Skin epidermis (tissue), 12 donors: ENCODE data around the gene SYNGR2.
"Not testable (repeated sequence)": the region's sequence is repeated elsewhere in the genome, so short reads cannot be mapped to it uniquely, and the experiment has no call there.

ENCODE experiments used
- H3K27ac ChIP-seq, 21 experiments: fragments of 200-600 bp; sonication (generic) in 11 of 21; one replicate each; pipeline ENCODE4 v1.5.0; 2020; ENCODE audit warnings: mild to moderate bottlenecking in 3 of 21, inconsistent platforms in 2 of 21, moderate library complexity in 2 of 21
- H3K4me3 ChIP-seq, 7 experiments: fragments of 200-600 bp; sonication (generic) in 2 of 7; one replicate each; pipeline ENCODE4 v1.5.0; 2020; ENCODE audit warnings: inconsistent platforms in 2 of 7, mild to moderate bottlenecking in 2 of 7, moderate library complexity in 1 of 7

SYNGR2 gene

GRCh38 chr17:78128551-78129350 lies 39.6 kb upstream of the SYNGR2 start, which contains the start of gene TMC6:
Gene TMC6, minus strand, starts transcription at chr17:78128755. Its CDS starts 1,923 bp downstream, at chr17:78126832.
- Histone ChIP-seq H3K27ac (peak within 1 kb of the TSS; percentile 48 to 98 (median 90)), H3K4me3 (peak within 1 kb of the TSS; percentile 54 to 83 (median 72))

GRCh38 chr17:78129351-78130089 lies 38.9 kb upstream of the SYNGR2 start:
- H3K4me3 ChIP-seq: peak overlapping the region in 3 of 7 experiments; percentile 54 to 69 (median 54)
- H3K27ac ChIP-seq: peak overlapping the region in 19 of 21 experiments; percentile 10 to 98 (median 91)

GRCh38 chr17:78130090-78130436 lies 38.3 kb upstream of the SYNGR2 start:
- peak overlapping the region in 3 of 7 experiments; percentile 44 to 54 (median 54) for H3K4me3 ChIP-seq
- peak overlapping the region in 19 of 21 experiments; percentile 22 to 98 (median 88) for H3K27ac ChIP-seq

GRCh38 chr17:78130437-78131101 lies 37.8 kb upstream of the SYNGR2 start, which contains the start of gene TMC8:
Gene TMC8, plus strand, starts transcription at chr17:78130771. Its CDS starts 818 bp downstream, at chr17:78131589.
- H3K27ac ChIP-seq: peak within 1 kb of the TSS in 20 of 21 experiments; percentile 14 to 98 (median 90)
- H3K4me3 ChIP-seq: peak within 1 kb of the TSS; percentile 38 to 54 (median 44)

GRCh38 chr17:78131172-78132083 lies 37.0 kb upstream of the SYNGR2 start:
- Histone ChIP-seq H3K4me3 (peak overlapping the region; percentile 38 to 54 (median 44)), H3K27ac (peak overlapping the region; percentile 14 to 98 (median 79))

- Histone ChIP-seq H3K4me3 (peak overlapping the region; percentile 38 to 54 (median 44)), H3K27ac (peak overlapping the region; percentile 14 to 98 (median 79))
Measured at GRCh38 chr17:78132084-78132676, 36.2 kb upstream of the SYNGR2 start.

GRCh38 chr17:78132767-78133178 lies 35.6 kb upstream of the SYNGR2 start:
- peak overlapping the region in 15 of 21 experiments; percentile 55 to 98 (median 85) for H3K27ac ChIP-seq
- H3K4me3 ChIP-seq: peak overlapping the region in 6 of 7 experiments; percentile 38 to 54 (median 45)

GRCh38 chr17:78133179-78133951 lies 35.0 kb upstream of the SYNGR2 start:
- Histone ChIP-seq H3K4me3 (peak overlapping the region in 2 of 7 experiments; percentile 0 to 38), H3K27ac (peak overlapping the region in 11 of 21 experiments; percentile 49 to 98 (median 85))

GRCh38 chr17:78133971-78134898 lies 34.1 kb upstream of the SYNGR2 start:
- Histone ChIP-seq H3K4me3 (peak overlapping the region in 1 of 7 experiments; percentile 0), H3K27ac (peak overlapping the region in 7 of 21 experiments; percentile 43 to 98 (median 79))

- H3K27ac ChIP-seq: peak overlapping the region in 1 of 21 experiments; percentile 4
Measured at GRCh38 chr17:78134899-78135385, 33.4 kb upstream of the SYNGR2 start.

GRCh38 chr17:78135858-78136500 lies 32.4 kb upstream of the SYNGR2 start:
- Histone ChIP-seq H3K27ac (no peak overlapping the region), H3K4me3 (no peak overlapping the region)

More at GRCh38 chr17:78134899-78135385, 33.4 kb upstream of the SYNGR2 start:
- no peak overlapping the region for H3K4me3 ChIP-seq

GRCh38 chr17:78137392-78138203 lies 30.8 kb upstream of the SYNGR2 start:
- H3K4me3 ChIP-seq: no peak overlapping the region
- H3K27ac ChIP-seq: peak overlapping the region in 3 of 21 experiments; percentile 16 to 34 (median 18)

- Histone ChIP-seq H3K27ac (peak overlapping the region in 3 of 21 experiments; percentile 6 to 34 (median 14)), H3K4me3 (no peak overlapping the region)
Measured at GRCh38 chr17:78138204-78139060, 29.9 kb upstream of the SYNGR2 start.

GRCh38 chr17:78139861-78140168 lies 28.6 kb upstream of the SYNGR2 start:
- H3K27ac ChIP-seq: peak overlapping the region in 6 of 21 experiments; percentile 12 to 87 (median 55)
- H3K4me3 ChIP-seq: not testable (repeated sequence)
